Measurements from ENCODE around the gene RTTN. TPM values are rescaled to one million over a fixed set of nuclear protein-coding genes. Genes with fewer than 3 reads are reported as not detected.
"Not testable (repeated sequence)": the region's sequence is repeated elsewhere in the genome, so short reads cannot be mapped to it uniquely, and the experiment has no call there.

The RTTN gene
- total and polyA plus RNA-seq, 4 donors = 1.1 to 14.3 (median 8.8) TPM

- TF ChIP-seq FOXA2 (IDR thresholded peaks at IDR 0.05) = no peak
- TF ChIP-seq JUND (IDR thresholded peaks at IDR 0.05) = no peak
- no peak for TF ChIP-seq RXRA (IDR thresholded peaks at IDR 0.05)
- TF ChIP-seq CTCF (IDR thresholded peaks at IDR 0.05; ENCODE audit: low read depth, low read length, missing input control) = no peak
- no peak for TF ChIP-seq SP1 (IDR thresholded peaks at IDR 0.05)
- H3K9me3 ChIP-seq (ENCODE audit: control insufficient read depth in 4 of 4, low read length in 3 of 4) = no peaks in the 10 kb centered on the region
- H3K36me3 ChIP-seq (ENCODE audit: control insufficient read depth in 4 of 4, insufficient read depth in 3 of 4, low read depth in 1 of 4, low read length in 3 of 4) = no peaks in the 10 kb centered on the region
- H3K27ac ChIP-seq (ENCODE audit: low read depth in 1 of 2, low read length in 2 of 2) = no peak overlapping the region
- no peak for DNase-seq (ENCODE audit: low spot score)
- no peaks in the 10 kb centered on the region for H3K4me1 ChIP-seq (ENCODE audit: control insufficient read depth in 4 of 4, insufficient read depth in 4 of 4, low read length in 3 of 4)
- no peaks in the 10 kb centered on the region for H3K27me3 ChIP-seq (ENCODE audit: control insufficient read depth in 4 of 4, insufficient read depth in 4 of 4, low read length in 3 of 4)
- no peak overlapping the region for H3K4me3 ChIP-seq (ENCODE audit: low read depth in 1 of 3, low read length in 3 of 3)
- H3K9ac ChIP-seq (ENCODE audit: low read depth in 1 of 2, low read length in 2 of 2) = no peak overlapping the region
- WGBS = 64% methylated on average over 13 of the region's 13 CpGs
These were observed 37.8 kb upstream of the RTTN start for GRCh38 chr18:70243131-70243929.

- not testable (repeated sequence) for DNase-seq (ENCODE audit: low spot score); H3K27me3 ChIP-seq (ENCODE audit: control insufficient read depth in 4 of 4, insufficient read depth in 4 of 4, low read length in 3 of 4)
These were observed 31.4 kb upstream of the RTTN start for GRCh38 chr18:70236921-70237320.

GRCh38 chr18:70235478-70235877 lies 30.0 kb upstream of the RTTN start:
- WGBS = 95% methylated on average over 5 of the region's 5 CpGs
- TF ChIP-seq HNF4G (IDR thresholded peaks at IDR 0.05) = no peak
- no peak for TF ChIP-seq YY1 (IDR thresholded peaks at IDR 0.05)
- no peak for TF ChIP-seq NR2F2 (IDR thresholded peaks at IDR 0.05)
- no peak for TF ChIP-seq RXRA (IDR thresholded peaks at IDR 0.05)
- no peak for TF ChIP-seq FOXA1 (IDR thresholded peaks at IDR 0.05)
- no peak for TF ChIP-seq TAF1 (conservative IDR thresholded peaks at IDR 0.05)
- no peak for TF ChIP-seq EGR1 (IDR thresholded peaks at IDR 0.05; ENCODE audit: low read depth in 2 of 2)
- no peak for TF ChIP-seq SP1 (IDR thresholded peaks at IDR 0.05)
- TF ChIP-seq GABPA (IDR thresholded peaks at IDR 0.05 in 1 of 2, conservative IDR thresholded peaks at IDR 0.05 in 1 of 2) = no peak
- TF ChIP-seq ATF3 (IDR thresholded peaks at IDR 0.05) = no peak
- no peak for TF ChIP-seq ZBTB33 (IDR thresholded peaks at IDR 0.05)
- TF ChIP-seq HNF4A (conservative IDR thresholded peaks at IDR 0.05) = no peak
- TF ChIP-seq FOXA2 (IDR thresholded peaks at IDR 0.05) = no peak
- H3K36me3 ChIP-seq (ENCODE audit: control insufficient read depth in 4 of 4, insufficient read depth in 3 of 4, low read depth in 1 of 4, low read length in 3 of 4) = no peaks in the 10 kb centered on the region
- H3K9ac ChIP-seq (ENCODE audit: low read depth in 1 of 2, low read length in 2 of 2) = no peak overlapping the region
- DNase-seq (ENCODE audit: low spot score) = no peak
- H3K27me3 ChIP-seq (ENCODE audit: control insufficient read depth in 4 of 4, insufficient read depth in 4 of 4, low read length in 3 of 4) = no peaks in the 10 kb centered on the region
- H3K4me3 ChIP-seq (ENCODE audit: low read depth in 1 of 3, low read length in 3 of 3) = no peak overlapping the region
- no peak overlapping the region for H3K27ac ChIP-seq (ENCODE audit: low read depth in 1 of 2, low read length in 2 of 2)
- H3K4me1 ChIP-seq (ENCODE audit: control insufficient read depth in 4 of 4, insufficient read depth in 4 of 4, low read length in 3 of 4) = no peaks in the 10 kb centered on the region
- H3K9me3 ChIP-seq (ENCODE audit: control insufficient read depth in 4 of 4, low read length in 3 of 4) = no peaks in the 10 kb centered on the region

More at GRCh38 chr18:70236921-70237320, 31.4 kb upstream of the RTTN start:
- not testable (repeated sequence) for H3K4me3 ChIP-seq (ENCODE audit: low read depth in 1 of 3, low read length in 3 of 3); H3K9me3 ChIP-seq (ENCODE audit: control insufficient read depth in 4 of 4, low read length in 3 of 4); H3K9ac ChIP-seq (ENCODE audit: low read depth in 1 of 2, low read length in 2 of 2); H3K36me3 ChIP-seq (ENCODE audit: control insufficient read depth in 4 of 4, insufficient read depth in 3 of 4, low read depth in 1 of 4, low read length in 3 of 4); H3K4me1 ChIP-seq (ENCODE audit: control insufficient read depth in 4 of 4, insufficient read depth in 4 of 4, low read length in 3 of 4); H3K27ac ChIP-seq (ENCODE audit: low read depth in 1 of 2, low read length in 2 of 2)
- WGBS = 78% methylated on average over 7 of the region's 7 CpGs
